SK-N-MC (cell line): ENCODE data around the gene PLXDC1.

ENCODE experiments used
- DNase-seq: peaks from one replicate; pipeline ENCODE4 v3.0.0-alpha.2; 2011; ENCODE audit warnings: low read depth, low spot score
- H3K27ac ChIP-seq: fragments of 200-600 bp; sonication (generic); 2 replicates; pipeline ENCODE4 v1.5.1; 2016; ENCODE audit warnings: mixed run types
- H3K36me3 ChIP-seq: fragments of 200-600 bp; sonication (generic); 2 replicates; pipeline ENCODE4 v1.6.1; 2017; ENCODE audit warnings: antibody characterized with exemption, low read length, mixed read lengths; ENCODE audit not compliant: insufficient read depth
- H3K4me3 ChIP-seq: fragments of 200-600 bp; sonication (generic); 2 replicates; pipeline ENCODE4 v1.5.1; 2016
- H3K9ac ChIP-seq: fragments of 200-600 bp; sonication (generic); 2 replicates; pipeline ENCODE4 v1.8.0; 2017; ENCODE audit warnings: mixed run types, mixed read lengths; ENCODE audit not compliant: insufficient read length
- H3K9me3 ChIP-seq: fragments of 200-600 bp; sonication (generic); 2 replicates; pipeline ENCODE4 v1.6.1; 2017; ENCODE audit warnings: low read depth, mild to moderate bottlenecking, antibody characterized with exemption, low read length, moderate library complexity, mixed read lengths
- EZH2 ChIP-seq: fragments of 200-600 bp; sonication (generic); IDR thresholded peaks from one replicate; pipeline ENCODE4 v1.6.1; 2017; ENCODE audit warnings: antibody characterized with exemption
- FOXP2 ChIP-seq: optimal IDR thresholded peaks from 2 replicates; pipeline ENCODE3; 2011; ENCODE audit warnings: mild to moderate bottlenecking, moderate library complexity; ENCODE audit not compliant: insufficient read depth; ENCODE audit errors: extremely low read length, control extremely low read depth
- POLR2AphosphoS5 ChIP-seq: IDR thresholded peaks from 2 replicates; pipeline ENCODE4 v1.6.1; 2012; ENCODE audit warnings: mild to moderate bottlenecking, low read depth, low read length, borderline replicate concordance

The PLXDC1 gene

GRCh38 chr17:39116224-39116623 lies 35.2 kb downstream of the PLXDC1 start:
- Histone ChIP-seq H3K27ac (no peak overlapping the region), H3K9ac (no peak overlapping the region), H3K9me3 (no peaks in the 10 kb centered on the region), H3K36me3 (no peaks in the 10 kb centered on the region), H3K4me3 (no peak overlapping the region)
- TF ChIP-seq POLR2AphosphoS5 (no peak), FOXP2 (no peak), EZH2 (no peak)
- no peak for DNase-seq

- Histone ChIP-seq H3K27ac (no peak overlapping the region), H3K9me3 (no peaks in the 10 kb centered on the region), H3K36me3 (no peaks in the 10 kb centered on the region), H3K4me3 (no peak overlapping the region), H3K9ac (no peak overlapping the region)
- DNase-seq = no peak
- TF ChIP-seq EZH2 = no peak
- no peak for TF ChIP-seq POLR2AphosphoS5
- TF ChIP-seq FOXP2 = no peak
These were observed 36.3 kb downstream of the PLXDC1 start for GRCh38 chr17:39115135-39115534.

GRCh38 chr17:39114723-39115122 lies 36.7 kb downstream of the PLXDC1 start:
- H3K4me3 ChIP-seq = no peak overlapping the region
- no peaks in the 10 kb centered on the region for H3K9me3 ChIP-seq
- no peak overlapping the region for H3K9ac ChIP-seq
- TF ChIP-seq POLR2AphosphoS5 (no peak), FOXP2 (no peak), EZH2 (no peak)
- H3K36me3 ChIP-seq = no peaks in the 10 kb centered on the region
- no peak overlapping the region for H3K27ac ChIP-seq
- no peak for DNase-seq

GRCh38 chr17:39113871-39114270 lies 37.6 kb downstream of the PLXDC1 start:
- TF ChIP-seq EZH2 (no peak), POLR2AphosphoS5 (no peak), FOXP2 (no peak)
- Histone ChIP-seq H3K9ac (no peak overlapping the region), H3K9me3 (no peaks in the 10 kb centered on the region), H3K36me3 (no peaks in the 10 kb centered on the region), H3K4me3 (no peak overlapping the region), H3K27ac (no peak overlapping the region)
- no peak for DNase-seq

- Histone ChIP-seq H3K4me3 (no peak overlapping the region), H3K27ac (no peak overlapping the region), H3K9me3 (no peaks in the 10 kb centered on the region), H3K9ac (no peak overlapping the region), H3K36me3 (no peaks in the 10 kb centered on the region)
- TF ChIP-seq FOXP2 (no peak), EZH2 (no peak), POLR2AphosphoS5 (no peak)
- DNase-seq = no peak
These were observed 40.9 kb downstream of the PLXDC1 start for GRCh38 chr17:39110435-39111136.

- H3K4me3 ChIP-seq = no peak overlapping the region
- no peak overlapping the region for H3K9ac ChIP-seq
- H3K9me3 ChIP-seq = no peaks in the 10 kb centered on the region
- no peaks in the 10 kb centered on the region for H3K36me3 ChIP-seq
- no peak for TF ChIP-seq FOXP2
- no peak overlapping the region for H3K27ac ChIP-seq
- no peak for DNase-seq
These were observed 42.7 kb downstream of the PLXDC1 start for GRCh38 chr17:39108461-39109375.

- Histone ChIP-seq H3K4me3 (no peak overlapping the region), H3K27ac (no peak overlapping the region), H3K9ac (no peak overlapping the region), H3K9me3 (no peaks in the 10 kb centered on the region), H3K36me3 (no peaks in the 10 kb centered on the region)
- no peak for DNase-seq
- TF ChIP-seq EZH2 (no peak), FOXP2 (no peak), POLR2AphosphoS5 (no peak)
These were observed 43.5 kb downstream of the PLXDC1 start for GRCh38 chr17:39107973-39108372.

GRCh38 chr17:39107155-39107554 lies 44.3 kb downstream of the PLXDC1 start:
- Histone ChIP-seq H3K9ac (no peak overlapping the region), H3K4me3 (no peak overlapping the region), H3K36me3 (no peaks in the 10 kb centered on the region), H3K9me3 (no peaks in the 10 kb centered on the region), H3K27ac (no peak overlapping the region)
- TF ChIP-seq FOXP2 (no peak), EZH2 (no peak)
- DNase-seq = no peak

- H3K36me3 ChIP-seq = no peaks in the 10 kb centered on the region
- H3K9ac ChIP-seq = no peak overlapping the region
- H3K4me3 ChIP-seq = no peak overlapping the region
- H3K9me3 ChIP-seq = no peaks in the 10 kb centered on the region
- TF ChIP-seq FOXP2 = no peak
- TF ChIP-seq POLR2AphosphoS5 = no peak
- no peak for TF ChIP-seq EZH2
- H3K27ac ChIP-seq = no peak overlapping the region
- DNase-seq = no peak
These were observed 45.7 kb downstream of the PLXDC1 start for GRCh38 chr17:39105705-39106104.
